Suprapubic skin (tissue), 4 donors: ENCODE measurements around the gene CACNA2D4. TPM values are rescaled to one million over a fixed set of nuclear protein-coding genes. Genes with fewer than 3 reads are reported as not detected.

ENCODE experiments used
- DNase-seq, 2 donors: peaks; one replicate each; pipeline ENCODE4 v3.0.0-alpha.2; 2019; ENCODE audit warnings: low spot score in 2 of 2
- H3K27ac ChIP-seq: fragments of 200-600 bp; sonication (generic); one replicate; pipeline ENCODE4 v1.5.1; 2019
- H3K27me3 ChIP-seq: fragments of 200-600 bp; sonication (generic); one replicate; pipeline ENCODE4 v1.5.1; 2019
- H3K36me3 ChIP-seq: fragments of 200-600 bp; sonication (generic); one replicate; pipeline ENCODE4 v1.5.1; 2019
- H3K4me1 ChIP-seq: fragments of 200-600 bp; sonication (generic); one replicate; pipeline ENCODE4 v1.5.1; 2019
- H3K4me3 ChIP-seq: fragments of 200-600 bp; sonication (generic); one replicate; pipeline ENCODE4 v1.5.1; 2019; ENCODE audit warnings: mild to moderate bottlenecking
- H3K9me3 ChIP-seq: fragments of 200-600 bp; sonication (generic); one replicate; pipeline ENCODE4 v1.5.1; 2019
- EP300 ChIP-seq: sonication (generic); formaldehyde crosslinking; IDR thresholded peaks from one replicate; pipeline ENCODE4 v1.6.1; 2017; ENCODE audit warnings: antibody characterized with exemption
- POLR2A ChIP-seq, 2 donors: fragments of 450-650 bp; IDR thresholded peaks; one replicate each; pipeline ENCODE4 v1.6.1; 2017; ENCODE audit warnings: antibody characterized with exemption in 2 of 2, mild to moderate bottlenecking in 2 of 2, moderate library complexity in 2 of 2
- POLR2AphosphoS5 ChIP-seq, 3 donors: sonication (generic); formaldehyde crosslinking; IDR thresholded peaks; one replicate each; pipeline ENCODE4 v1.6.1; 2017; ENCODE audit warnings: antibody characterized with exemption in 3 of 3
- WGBS: methylation state at CpG from one replicate; pipeline ENCODE4 v1.1.5; 2018; 5-methylcytosine and 5-hydroxymethylcytosine counted together
- total RNA-seq, 4 donors: library from RNA; depleted of rRNA; stranded (reverse); fragments of >200 nt; gene quantifications; one replicate each; pipeline ENCODE4 v1.1.0, GENCODE V29; 2016
- TF ChIP-seq, protein P1 (sequence below), 2 donors: fragments of 200-600 bp in 1 of 2; fragments of 450-650 bp in 1 of 2; sonication (generic) in 1 of 2; IDR thresholded peaks; one replicate each; pipeline ENCODE4 v1.5.1; 2016 to 2019; ENCODE audit warnings: antibody characterized with exemption in 2 of 2, mild to moderate bottlenecking in 1 of 2, moderate library complexity in 1 of 2

Gene CACNA2D4
- total RNA-seq, 4 donors from 2014 or later = 0.56 to 1.5 (median 0.97) TPM

DNA sequence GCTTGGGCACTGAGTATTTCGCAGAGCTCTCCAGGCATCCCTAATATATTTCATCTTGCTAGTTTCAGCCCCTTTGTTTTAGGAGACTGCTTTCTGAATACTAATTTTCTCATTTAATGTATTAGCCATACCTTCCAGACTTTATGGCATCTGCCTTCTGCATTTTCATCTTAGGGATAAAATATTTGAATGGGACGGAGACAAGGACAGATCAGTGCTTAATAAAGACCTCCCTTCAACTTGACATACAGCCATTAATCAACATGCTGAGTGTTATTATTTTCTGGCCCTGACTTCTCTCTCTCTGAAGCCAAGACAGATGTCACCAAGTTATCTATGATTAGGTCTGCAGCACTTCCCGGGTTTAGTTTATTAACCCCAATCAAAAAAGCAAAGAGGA, 42.4 kb downstream of the CACNA2D4 start:
- Histone ChIP-seq H3K9me3 (no peaks in the 10 kb centered on the region), H3K4me1 (no peaks in the 10 kb centered on the region), H3K4me3 (no peak overlapping the region), H3K36me3 (no peaks in the 10 kb centered on the region), H3K27ac (no peak overlapping the region), H3K27me3 (peaks cover 36% of the 10 kb centered on the region)
- TF ChIP-seq EP300 = no peak
- TF ChIP-seq POLR2A (IDR thresholded peaks at IDR 0.05) = no peak
- TF ChIP-seq, protein P1, sequence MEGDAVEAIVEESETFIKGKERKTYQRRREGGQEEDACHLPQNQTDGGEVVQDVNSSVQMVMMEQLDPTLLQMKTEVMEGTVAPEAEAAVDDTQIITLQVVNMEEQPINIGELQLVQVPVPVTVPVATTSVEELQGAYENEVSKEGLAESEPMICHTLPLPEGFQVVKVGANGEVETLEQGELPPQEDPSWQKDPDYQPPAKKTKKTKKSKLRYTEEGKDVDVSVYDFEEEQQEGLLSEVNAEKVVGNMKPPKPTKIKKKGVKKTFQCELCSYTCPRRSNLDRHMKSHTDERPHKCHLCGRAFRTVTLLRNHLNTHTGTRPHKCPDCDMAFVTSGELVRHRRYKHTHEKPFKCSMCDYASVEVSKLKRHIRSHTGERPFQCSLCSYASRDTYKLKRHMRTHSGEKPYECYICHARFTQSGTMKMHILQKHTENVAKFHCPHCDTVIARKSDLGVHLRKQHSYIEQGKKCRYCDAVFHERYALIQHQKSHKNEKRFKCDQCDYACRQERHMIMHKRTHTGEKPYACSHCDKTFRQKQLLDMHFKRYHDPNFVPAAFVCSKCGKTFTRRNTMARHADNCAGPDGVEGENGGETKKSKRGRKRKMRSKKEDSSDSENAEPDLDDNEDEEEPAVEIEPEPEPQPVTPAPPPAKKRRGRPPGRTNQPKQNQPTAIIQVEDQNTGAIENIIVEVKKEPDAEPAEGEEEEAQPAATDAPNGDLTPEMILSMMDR (IDR thresholded peaks at IDR 0.05) = no peak
- no peak for TF ChIP-seq POLR2AphosphoS5 (IDR thresholded peaks at IDR 0.05)
- DNase-seq = no peak
- 82% methylated on average over 3 of the region's 3 CpGs for WGBS

- no peaks in the 10 kb centered on the region for H3K4me1 ChIP-seq
- TF ChIP-seq POLR2AphosphoS5 (IDR thresholded peaks at IDR 0.05) (no peak), EP300 (no peak), POLR2A (IDR thresholded peaks at IDR 0.05) (no peak)
- TF ChIP-seq, protein P1 (IDR thresholded peaks at IDR 0.05) = no peak
- no peak overlapping the region for H3K4me3 ChIP-seq
- no peaks in the 10 kb centered on the region for H3K9me3 ChIP-seq
- WGBS = 73% methylated on average over 6 of the region's 6 CpGs
- H3K36me3 ChIP-seq = no peaks in the 10 kb centered on the region
- DNase-seq = no peak
- peaks cover 37% of the 10 kb centered on the region for H3K27me3 ChIP-seq
- no peak overlapping the region for H3K27ac ChIP-seq
Observed at GRCh38 chr12:1875608-1876007, 42.8 kb downstream of the CACNA2D4 start.

DNA sequence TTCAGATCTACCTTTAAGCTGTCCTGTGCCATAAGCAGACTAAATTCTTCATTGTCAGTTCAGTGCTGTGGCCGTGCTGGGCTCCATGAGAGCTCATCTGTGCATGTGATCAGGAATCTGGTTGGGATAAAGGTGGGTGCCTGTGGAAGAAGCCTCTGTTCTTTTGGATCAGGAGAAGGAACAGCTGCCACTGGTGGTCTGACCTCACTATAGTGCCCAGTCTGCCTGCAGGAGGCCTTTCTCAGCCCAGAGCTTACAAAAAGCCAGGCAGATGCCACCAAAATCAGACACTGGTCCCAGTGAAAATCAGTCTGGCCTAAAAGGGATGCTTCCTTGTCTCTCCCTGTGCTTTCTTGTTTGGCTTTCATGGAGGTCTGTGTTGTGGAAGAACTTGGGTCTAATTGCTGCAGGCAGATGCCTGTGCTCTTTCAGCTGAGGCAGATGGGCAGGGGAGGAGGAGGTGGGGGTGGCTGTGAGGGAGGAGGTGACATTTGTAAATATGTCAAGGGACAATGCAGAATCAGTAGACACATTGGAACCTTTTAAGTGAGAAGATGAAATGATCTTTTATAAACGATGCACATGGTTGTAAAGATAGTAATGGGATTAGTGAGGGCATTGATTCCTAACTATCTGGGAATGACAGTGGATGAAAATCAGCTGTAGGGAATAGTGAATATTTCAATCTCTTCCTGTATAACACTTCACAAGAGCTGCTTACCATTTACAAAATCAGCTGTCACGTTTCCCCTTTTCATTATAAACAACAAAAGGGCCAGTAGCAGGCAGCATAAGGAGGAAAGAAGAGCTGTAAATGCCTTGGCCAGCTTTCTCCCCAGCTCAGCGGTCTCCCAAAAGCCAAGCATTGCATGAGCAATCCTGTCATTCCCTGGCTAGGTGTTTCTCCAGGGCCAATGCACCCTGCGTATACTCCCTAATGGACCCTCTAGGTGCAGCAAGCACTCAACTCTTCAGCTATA, 44.6 kb downstream of the CACNA2D4 start:
- Histone ChIP-seq H3K36me3 (no peaks in the 10 kb centered on the region), H3K4me3 (no peak overlapping the region), H3K9me3 (no peaks in the 10 kb centered on the region), H3K27ac (no peak overlapping the region), H3K27me3 (peaks cover 40% of the 10 kb centered on the region), H3K4me1 (no peaks in the 10 kb centered on the region)
- no peak for DNase-seq
- TF ChIP-seq, protein P1 (IDR thresholded peaks at IDR 0.05) = no peak
- no peak for TF ChIP-seq POLR2AphosphoS5 (IDR thresholded peaks at IDR 0.05)
- no peak for TF ChIP-seq POLR2A (IDR thresholded peaks at IDR 0.05)
- no peak for TF ChIP-seq EP300
- 65% methylated on average over 5 of the region's 5 CpGs for WGBS

DNA sequence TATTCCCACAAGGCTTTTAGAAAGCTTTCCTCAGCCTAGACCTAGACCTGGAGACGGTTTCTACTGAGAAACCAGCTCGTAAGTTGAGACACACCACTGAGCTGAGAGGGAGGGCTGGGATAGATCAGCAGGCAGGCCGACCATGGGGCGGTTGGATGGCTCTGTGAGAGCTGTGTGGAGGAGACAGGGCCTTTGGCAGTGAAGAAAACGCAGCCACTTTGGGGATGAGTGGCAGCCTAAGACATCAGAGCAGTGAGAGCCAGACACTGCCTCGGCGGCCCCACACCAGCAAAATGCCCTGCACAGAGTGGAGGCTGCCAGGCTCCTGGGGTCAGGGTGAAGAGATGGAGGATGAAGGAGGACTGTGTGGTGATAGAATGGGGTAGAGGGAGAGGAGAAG, 46.0 kb downstream of the CACNA2D4 start:
- Histone ChIP-seq H3K36me3 (no peaks in the 10 kb centered on the region), H3K27me3 (peaks cover 45% of the 10 kb centered on the region), H3K9me3 (no peaks in the 10 kb centered on the region), H3K4me1 (no peaks in the 10 kb centered on the region), H3K27ac (no peak overlapping the region), H3K4me3 (no peak overlapping the region)
- TF ChIP-seq, protein P1 (IDR thresholded peaks at IDR 0.05) = no peak
- TF ChIP-seq POLR2AphosphoS5 (IDR thresholded peaks at IDR 0.05) = no peak
- no peak for TF ChIP-seq POLR2A (IDR thresholded peaks at IDR 0.05)
- no peak for TF ChIP-seq EP300
- no peak for DNase-seq
- WGBS = 85% methylated on average over 7 of the region's 7 CpGs

DNA sequence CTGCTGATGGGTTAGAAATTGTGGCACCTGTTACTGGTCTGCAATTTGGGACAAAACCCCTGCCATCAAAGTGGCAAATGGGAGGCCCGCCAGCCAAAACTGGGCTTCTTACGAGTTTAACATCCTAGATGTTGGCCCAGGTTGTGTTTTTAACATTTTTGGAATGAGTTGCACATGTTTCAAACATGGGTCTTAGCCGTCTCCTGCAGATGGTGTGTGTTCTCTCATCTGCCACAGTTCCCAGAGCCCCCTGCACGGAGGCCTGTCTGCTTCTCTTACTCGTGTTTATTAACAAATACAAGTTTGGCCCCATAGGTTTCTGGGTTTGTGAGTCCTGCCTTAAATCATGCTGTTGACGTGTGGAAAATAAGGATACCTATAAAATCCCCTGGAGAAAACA, 46.5 kb downstream of the CACNA2D4 start:
- 65% methylated on average over 6 of the region's 6 CpGs for WGBS
- peaks cover 41% of the 10 kb centered on the region for H3K27me3 ChIP-seq
- no peaks in the 10 kb centered on the region for H3K36me3 ChIP-seq
- H3K9me3 ChIP-seq = no peaks in the 10 kb centered on the region
- no peak for DNase-seq
- no peak for TF ChIP-seq POLR2AphosphoS5 (IDR thresholded peaks at IDR 0.05)
- TF ChIP-seq EP300 = no peak
- no peak for TF ChIP-seq POLR2A (IDR thresholded peaks at IDR 0.05)
- TF ChIP-seq, protein P1 (IDR thresholded peaks at IDR 0.05) = no peak
- H3K4me1 ChIP-seq = no peaks in the 10 kb centered on the region
- H3K4me3 ChIP-seq = no peak overlapping the region
- no peak overlapping the region for H3K27ac ChIP-seq
